Activated effector memory CD4-positive, alpha-beta T cell treated with anti-CD3 and anti-CD28 coated beads, Interleukin-2, amount 50 U/mL, for 16 hours (primary cell): ENCODE data around the gene DSCAML1.

Source experiments
- DNase-seq: peaks from one replicate; pipeline ENCODE4 v3.0.0-alpha.2; 2020

The DSCAML1 gene

GRCh38 chr11:117544130-117544800 is 252.8 kb downstream of the DSCAML1 start:
- no peak for DNase-seq

DNA sequence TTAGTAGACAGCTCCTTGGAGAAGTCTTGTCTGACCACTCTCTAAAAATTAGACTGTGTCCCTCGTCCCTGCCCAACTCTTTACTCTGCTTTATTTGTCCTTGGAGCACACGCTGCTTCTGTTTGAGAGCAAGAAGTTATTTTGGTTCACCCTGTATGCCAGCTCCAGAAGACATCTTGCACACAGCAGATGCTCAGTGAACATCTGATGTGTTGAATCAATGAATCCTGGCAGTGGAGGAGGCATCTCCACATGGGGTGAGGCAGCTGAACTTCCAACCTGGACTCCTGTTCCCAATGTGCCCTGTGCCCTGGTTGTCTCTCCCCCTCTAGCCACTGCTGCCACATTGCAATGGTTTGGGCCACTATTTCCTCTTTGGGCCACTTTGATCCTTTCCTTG is 255.8 kb downstream of the DSCAML1 start:
- DNase-seq = no peak

GRCh38 chr11:117538263-117539135 is 258.5 kb downstream of the DSCAML1 start:
- no peak for DNase-seq

DNA sequence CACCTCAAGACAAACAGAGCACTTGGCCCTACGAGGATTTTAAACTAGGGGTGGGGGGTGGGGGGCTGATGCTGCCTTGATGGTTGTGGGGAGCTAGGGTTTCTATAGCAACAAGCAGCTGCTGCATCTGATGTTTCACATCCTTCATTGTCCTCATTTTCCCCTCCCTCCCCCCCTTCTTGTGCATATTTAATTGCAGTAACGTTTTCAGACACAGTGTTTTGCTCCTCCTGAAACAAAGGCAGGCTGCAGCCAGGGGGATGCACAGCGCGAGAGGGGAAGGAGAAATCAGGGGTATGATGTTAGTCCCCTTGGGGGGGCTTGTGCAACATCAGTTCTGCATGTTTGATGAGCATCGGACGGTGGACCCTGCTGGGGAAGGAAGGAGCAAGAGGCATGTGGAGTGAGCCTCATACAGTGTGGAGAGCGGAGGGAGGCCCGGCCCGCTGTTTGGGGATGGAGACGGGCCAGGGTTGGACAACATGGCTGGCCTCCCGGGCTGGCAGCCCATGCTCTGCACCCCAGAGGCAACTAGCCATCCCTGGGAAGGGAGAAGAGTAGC is 261.1 kb downstream of the DSCAML1 start:
- no peak for DNase-seq

DNA sequence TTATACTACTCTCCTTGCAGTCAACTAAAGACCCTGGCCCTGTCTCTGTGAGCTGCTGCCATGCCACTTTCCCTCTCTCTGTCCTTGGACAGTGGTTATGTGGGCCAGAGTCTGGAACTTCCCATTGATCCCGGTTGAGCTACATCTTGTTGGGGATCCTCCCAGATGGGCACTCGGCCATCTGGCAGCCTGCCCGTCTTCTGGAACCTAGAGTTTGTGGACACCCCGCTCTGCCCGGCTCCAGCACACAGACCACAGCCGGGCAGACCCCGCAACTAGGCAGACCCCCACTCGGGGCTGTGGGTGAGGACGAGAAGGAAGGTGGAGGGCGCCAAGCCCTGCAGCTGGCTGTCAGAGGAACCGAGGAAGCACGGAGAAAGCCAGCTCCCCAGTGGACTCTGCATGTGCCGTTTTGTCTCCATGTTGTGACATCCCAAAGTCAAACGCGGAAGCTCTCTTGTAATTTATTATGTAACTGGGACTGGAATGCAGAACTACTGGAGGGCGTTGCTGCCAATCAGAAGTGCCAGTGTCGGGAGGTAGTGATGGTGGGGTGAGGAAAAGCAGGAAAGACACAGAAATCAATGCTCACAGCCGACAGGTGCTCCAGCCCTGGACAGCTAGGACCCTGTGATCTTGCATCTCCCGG is 261.7 kb downstream of the DSCAML1 start:
- no peak for DNase-seq

GRCh38 chr11:117532568-117532967 is 264.4 kb downstream of the DSCAML1 start:
- DNase-seq = no peak

DNA sequence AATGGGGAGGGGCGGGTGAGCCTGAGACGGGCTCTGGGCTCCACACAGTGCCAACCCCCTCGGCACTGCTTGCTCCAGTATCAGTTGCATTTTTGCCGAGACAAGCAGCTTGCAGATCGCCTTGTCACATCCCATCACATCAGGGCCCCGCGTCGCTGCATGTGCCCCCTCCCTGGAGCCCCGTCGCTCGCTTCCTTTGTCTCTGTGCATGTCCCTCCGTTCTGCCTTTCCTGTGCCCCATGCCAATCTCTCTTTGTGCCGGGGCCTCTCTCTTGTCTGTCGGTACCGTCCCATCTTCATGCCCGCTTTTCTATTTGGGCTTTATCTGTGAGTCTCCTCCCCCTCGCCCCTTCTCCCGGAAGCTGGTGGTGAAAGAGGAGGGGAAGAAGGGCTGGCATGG is 267.2 kb downstream of the DSCAML1 start:
- DNase-seq = no peak

DNA sequence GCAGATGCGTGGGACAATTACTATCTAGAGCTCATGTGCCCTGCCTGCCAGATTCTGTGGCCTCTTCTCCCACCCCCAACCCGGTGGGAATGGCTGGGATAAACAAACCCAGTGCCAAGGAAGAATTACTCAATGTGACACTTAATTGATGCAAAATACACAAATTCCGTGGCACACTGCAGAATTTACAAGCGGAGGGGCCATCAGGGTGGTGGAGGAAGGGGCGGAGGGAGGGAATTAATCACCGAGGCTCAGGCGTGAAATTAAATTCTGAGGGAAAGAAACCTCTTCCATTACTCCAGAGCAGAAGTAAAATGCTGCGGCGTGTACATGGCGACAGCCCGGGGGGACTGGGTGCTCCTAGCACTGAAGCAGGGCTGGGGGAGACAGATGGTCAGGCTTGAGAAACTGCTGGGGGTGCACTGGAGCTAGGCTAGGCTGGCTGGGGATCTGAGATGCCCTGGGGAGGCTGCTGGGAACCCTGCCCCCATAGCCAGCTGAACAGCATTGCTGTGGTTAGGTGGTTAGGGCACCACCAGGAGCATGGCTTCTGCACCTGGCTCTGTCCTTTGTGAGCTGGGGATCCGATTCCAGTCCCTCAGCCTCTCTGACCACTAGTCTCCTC is 268.8 kb downstream of the DSCAML1 start:
- DNase-seq = no peak

- DNase-seq = no peak
Observed at GRCh38 chr11:117527271-117527670, 269.7 kb downstream of the DSCAML1 start.

- DNase-seq = no peak
Observed at GRCh38 chr11:117525866-117526542, 271.0 kb downstream of the DSCAML1 start.

GRCh38 chr11:117524468-117525183 is 272.4 kb downstream of the DSCAML1 start:
- no peak for DNase-seq

DNA sequence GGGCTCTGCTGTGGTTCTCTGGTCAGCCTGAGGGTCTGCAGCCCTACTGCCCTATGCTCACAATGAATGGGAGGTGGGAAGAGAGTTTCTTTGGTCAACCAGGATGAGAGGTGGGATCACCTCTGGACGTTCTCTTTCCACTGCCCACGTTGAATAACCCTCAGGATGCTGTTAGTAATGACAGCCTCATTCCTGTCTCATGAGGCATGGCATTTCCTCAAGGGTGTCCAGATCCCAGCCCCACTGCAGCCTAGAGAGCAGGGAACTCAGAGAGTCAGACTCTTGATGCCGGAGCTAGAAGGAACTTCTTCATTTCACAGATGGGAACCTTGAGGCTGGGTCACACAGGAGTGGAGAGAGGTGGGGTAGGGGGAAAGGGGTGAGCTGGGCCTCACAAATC is 273.3 kb downstream of the DSCAML1 start:
- DNase-seq = no peak

GRCh38 chr11:117521974-117522373 is 275.0 kb downstream of the DSCAML1 start:
- no peak for DNase-seq

- DNase-seq = no peak
Observed at GRCh38 chr11:117520966-117521365, 276.1 kb downstream of the DSCAML1 start.

DNA sequence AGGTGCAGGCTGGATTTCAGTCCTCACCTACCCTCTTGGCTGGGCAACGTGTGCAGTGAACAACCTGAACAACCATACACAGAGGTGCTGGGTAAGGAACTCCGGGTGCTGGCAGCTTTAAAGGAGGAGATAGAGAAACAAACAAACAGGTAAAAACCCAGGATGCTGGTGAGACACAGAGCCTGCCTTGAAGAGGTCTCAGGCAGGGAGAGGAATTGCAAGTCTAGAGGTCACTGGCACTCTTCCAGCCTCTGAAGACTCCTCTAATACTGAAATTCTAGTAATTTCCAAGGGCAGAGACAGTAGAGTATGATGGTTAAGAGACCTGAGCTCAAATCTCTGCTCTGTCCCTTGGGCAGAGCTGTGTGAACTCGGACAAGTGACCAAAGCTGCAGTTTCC is 276.8 kb downstream of the DSCAML1 start:
- no peak for DNase-seq

DNA sequence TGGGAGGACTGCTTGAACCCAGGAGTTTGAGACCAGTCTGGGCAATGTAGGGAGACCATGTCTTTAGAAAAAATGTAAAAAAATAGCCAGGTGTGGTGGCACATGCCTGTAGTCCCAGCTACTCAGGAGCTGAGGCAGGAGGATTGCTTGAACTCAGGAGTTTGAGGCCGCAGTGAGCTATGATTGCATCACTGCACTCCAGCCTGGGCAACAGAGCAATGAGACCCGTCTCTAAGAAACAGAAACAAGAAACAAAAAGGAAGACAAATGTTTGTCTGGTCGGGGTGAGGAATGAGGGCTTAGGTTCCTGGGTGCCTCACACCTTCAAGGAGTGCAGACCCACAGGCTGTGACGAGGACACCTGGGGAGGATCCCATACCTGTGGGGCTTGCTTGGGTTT is 277.4 kb downstream of the DSCAML1 start:
- no peak for DNase-seq

- DNase-seq = no peak
Observed at GRCh38 chr11:117519170-117519569, 277.8 kb downstream of the DSCAML1 start.

GRCh38 chr11:117518455-117518854 is 278.6 kb downstream of the DSCAML1 start:
- no peak for DNase-seq

DNA sequence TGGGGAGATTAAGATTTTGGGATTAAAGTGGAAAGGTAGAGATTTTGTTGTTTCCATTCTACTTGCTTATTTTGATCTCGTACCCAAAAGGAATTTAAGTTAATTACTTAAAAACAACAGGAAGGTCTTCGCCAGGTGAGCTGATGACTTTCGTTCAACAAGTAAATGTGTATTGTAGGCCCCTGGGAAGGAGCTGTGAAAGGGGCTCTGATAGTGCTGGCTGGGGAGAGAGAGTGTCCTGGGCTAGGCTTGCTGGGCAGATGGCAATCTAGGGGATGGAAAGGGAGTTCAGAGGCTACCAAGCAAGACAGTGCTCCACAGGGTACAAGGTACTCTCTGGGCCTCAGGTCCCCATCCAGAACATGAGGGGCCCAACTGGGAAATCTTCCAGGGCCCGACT is 279.9 kb downstream of the DSCAML1 start:
- DNase-seq = no peak

- no peak for DNase-seq
Observed at GRCh38 chr11:117515892-117516787, 280.9 kb downstream of the DSCAML1 start.

DNA sequence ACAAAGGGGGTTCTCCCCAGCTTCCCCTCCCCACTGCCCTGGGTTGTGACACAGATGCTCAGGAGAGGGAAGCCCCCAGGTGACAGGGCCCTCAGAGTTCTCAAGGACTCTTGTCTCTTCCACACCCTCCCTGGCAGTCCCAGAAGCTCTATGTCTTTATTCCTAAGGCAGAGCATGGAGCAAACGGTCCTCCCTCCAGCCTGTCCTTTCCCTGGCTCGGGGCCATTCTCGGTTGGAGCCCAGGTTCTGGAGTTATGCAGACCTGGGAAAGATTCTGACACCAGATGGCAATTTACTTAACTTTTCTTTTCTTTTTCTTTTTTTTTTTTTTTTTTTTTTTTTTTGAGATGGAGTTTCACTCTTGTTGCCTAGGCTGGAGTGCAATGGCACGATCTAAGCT is 282.8 kb downstream of the DSCAML1 start:
- DNase-seq = no peak
